NCI-H1417 (cell line): ENCODE data around the gene MICU1.
"Not testable (repeated sequence)": the region's sequence is repeated elsewhere in the genome, so short reads cannot be mapped to it uniquely, and the experiment has no call there.

Source experiments
- DNase-seq, 3 experiments: peaks; one replicate each; lab custom pipeline; 2025; lab: John Stamatoyannopoulos, UW

MICU1 gene

DNA sequence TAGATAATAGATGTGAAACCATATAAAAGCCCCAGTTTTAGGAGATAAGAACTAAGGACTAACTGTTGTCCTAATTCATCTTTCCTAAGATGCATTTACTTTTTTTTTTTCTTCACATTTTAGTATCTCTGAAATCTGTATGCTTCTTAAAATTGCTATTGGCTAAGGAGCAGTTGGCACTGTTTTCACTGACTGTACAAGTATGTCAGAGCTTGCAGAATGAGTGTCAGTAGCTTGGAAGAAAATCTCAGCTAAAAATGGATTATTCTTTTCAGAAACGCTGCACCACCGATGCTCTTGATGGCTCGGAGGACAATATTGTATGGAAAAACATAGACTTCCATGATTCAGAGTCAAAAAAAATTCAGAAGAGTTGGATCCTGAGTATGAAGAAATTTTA lies 180.0 kb downstream of the MICU1 start:
- no peak for DNase-seq

DNA sequence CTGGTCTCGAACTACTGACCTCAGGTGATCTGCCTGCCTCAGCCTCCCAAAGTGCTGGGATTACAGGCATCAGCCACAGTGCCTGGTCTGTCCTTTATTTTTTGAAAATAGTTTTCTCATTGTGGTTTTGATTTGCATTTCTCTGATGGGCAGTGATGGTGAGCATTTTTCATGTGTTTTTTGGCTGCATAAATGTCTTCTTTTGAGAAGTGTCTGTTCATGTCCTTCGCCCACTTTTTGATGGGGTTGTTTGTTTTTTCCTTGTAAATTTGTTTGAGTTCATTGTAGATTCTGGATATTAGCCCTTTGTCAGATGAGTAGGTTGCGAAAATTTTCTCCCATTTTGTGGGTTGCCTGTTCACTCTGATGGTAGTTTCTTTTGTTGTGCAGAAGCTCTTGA lies 182.9 kb downstream of the MICU1 start:
- not testable (repeated sequence) for DNase-seq

DNA sequence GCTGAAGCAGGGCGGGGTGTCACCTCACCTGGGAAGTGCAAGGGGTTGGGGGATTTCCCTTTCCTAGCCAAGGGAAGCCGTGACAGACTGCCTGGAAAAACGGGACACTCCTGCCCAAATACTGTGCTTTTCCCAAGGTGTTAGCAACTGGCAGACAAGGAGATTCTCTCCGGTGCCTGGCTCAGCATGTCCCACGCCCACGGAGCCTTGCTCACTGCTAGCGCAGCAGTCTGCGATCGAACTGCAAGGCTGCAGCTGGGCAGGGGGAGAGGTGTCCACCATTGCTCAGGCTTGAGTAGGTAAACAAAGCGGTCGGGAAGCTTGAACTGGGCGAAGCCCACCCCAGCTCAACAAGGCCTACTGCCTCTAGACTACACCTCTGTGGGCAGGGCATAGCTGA lies 190.3 kb downstream of the MICU1 start:
- no peak for DNase-seq

DNA sequence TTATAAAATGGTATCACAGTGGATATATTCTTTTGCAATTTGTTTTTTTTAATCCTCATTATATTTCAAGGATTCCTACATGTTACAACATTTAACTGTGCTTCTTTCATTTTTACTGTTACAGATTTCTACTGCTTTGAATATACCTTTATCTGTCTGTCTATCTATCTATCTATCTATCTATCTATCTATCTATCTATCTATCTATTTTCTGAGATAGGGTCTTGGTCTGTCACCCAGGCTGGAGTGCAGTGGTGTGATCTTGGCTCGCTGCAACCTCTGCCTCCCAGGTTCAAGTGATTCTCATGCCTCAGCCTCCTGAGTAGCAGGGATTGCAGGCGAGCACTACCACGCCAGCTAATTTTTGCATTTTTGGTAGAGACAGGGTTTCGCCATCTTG lies 194.9 kb downstream of the MICU1 start:
- DNase-seq = not testable (repeated sequence)

DNA sequence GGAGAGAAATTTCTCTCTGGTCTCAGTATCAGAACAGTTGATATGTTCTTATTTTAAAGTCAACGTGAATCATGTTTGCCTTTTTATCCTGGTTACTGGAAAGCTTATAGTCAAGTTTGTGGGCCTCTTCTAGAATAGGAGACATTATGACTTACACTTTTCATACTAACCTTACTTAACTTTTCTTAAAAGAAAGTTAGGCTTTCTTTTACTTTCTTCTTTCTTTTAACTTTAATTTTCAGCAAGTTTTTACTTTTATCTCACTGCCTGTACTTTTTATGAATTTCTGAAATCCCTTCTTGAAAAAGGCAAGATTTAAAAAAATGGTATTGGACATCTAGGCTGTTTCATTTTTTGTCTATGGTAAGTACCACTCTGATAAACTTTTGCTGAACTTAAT lies 195.9 kb downstream of the MICU1 start:
- DNase-seq = no peak

DNA sequence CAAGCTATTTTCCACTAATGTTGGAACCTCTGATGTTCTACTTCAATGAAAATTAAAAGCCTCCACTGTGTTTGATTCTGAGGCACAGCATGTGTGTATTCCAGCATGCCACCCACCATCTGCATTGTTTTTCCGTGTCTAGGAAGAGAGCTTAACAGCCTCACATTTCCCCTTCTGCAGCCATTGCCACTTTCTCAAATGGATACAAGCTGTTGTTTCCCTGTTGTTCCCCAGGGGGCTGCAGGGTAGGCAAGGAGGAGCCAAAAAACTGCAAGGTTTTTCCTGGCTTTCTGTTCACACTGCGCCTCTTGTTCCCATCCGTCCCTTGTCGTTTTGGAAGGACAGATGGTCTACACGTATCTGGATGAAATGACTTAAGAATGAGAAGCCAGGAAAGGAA lies 198.9 kb downstream of the MICU1 start:
- DNase-seq = no peak

DNA sequence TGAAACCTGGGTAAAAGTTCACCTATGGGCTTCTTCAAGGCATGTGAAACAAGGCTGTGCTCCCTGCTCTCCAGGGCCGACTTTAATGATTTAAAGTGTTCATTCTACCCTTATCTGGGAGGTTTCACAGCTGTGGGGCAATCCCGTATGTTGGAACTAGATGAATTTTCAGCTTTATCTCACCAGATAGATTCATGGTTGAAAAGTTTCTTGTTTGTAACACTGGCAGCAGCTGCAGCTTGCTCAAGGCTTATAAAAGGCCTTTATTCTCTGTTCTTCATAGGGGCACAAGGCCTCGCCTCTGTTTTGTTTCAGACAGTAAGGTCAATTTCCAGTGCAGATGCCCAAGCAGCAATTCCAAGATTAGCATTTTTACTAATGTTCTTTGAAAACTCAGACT lies 200.7 kb downstream of the MICU1 start:
- DNase-seq = no peak

DNA sequence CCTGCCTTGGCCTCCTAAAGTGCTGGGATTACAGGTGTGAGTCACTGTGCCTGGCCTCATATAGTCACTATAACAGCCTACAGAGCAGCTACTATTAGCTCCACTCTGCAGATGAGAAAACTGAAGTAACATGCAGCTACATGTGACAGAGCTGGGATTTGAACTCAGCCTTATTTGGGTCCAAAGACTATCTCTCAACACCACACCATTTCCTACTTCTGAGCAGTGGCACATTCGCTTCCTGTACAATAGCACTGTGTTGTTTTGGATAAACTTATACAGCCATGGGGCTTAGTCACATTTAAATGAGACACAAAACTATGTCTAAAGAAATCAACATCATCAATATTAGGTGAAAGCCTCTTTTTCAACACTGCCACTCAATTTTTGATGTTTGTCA lies 201.3 kb downstream of the MICU1 start:
- no peak for DNase-seq

DNA sequence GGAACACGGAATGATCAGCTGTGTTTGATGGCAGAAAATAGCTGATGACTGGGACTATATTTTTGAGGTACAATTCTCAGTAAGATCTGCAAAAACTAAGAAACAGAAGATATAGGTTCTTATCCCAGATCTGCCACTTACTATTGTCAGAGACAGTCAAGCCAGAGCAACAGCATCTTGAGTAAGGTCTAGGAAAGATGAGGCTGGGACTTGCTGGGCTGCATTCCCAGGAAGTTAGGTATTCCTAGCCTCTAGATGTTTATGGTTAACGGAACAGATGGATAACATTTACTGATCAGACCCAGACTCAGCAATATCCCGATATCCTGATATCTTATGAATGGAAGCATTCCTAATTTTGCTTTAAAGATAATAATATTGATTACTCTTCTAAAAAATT lies 202.5 kb downstream of the MICU1 start:
- no peak for DNase-seq

DNA sequence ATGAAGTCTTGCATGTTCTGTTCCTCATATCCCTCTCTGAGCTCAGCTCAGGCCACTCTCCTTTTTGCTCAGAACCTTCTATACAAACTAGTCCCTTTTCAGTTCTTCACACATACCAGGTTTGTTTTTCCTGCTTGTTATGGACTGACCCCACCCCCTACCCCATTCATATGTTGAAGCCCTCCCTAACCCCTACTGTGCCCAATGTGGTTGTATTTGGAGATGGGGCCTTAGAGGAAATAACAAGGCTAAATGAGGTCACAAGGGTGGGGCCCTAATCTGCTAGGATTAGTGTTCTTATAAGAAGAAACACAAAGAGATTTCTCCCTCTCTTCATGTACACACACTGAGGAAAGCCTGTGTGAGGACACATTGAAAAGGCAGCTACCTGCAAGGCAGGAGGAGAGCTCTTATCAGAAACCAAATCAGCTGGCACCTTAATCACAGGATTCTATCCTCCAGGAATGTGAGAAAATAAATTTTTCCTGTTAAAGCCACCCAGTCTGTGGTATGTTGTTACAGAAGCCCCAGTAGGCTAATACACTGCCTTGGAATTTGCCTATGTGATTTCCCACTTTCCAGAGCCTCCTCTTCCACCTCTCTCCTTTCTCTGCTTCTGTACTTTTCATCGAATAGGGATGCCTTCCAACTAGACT lies 203.9 kb downstream of the MICU1 start:
- no peak for DNase-seq

DNA sequence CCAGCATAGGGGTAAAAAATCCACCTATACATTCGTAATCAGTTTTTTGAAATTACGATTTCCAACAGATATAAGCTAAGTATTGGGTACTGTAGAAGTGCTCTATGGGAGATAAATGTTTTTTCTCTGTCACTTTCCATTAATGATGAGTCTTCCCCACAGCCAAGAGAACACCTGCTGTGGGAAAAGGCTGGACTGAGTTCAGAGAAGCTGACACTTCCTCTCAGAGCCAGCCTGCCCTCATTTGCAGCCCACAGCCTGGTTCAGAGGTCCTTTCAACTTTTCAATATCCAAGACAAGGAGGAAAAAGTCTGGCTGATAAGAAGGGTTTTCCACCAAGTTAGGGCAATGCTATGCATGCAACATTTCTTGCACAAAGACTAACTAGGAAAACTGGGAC lies 206.6 kb downstream of the MICU1 start:
- DNase-seq = peak in 1 of 3 experiments; percentile 31

DNA sequence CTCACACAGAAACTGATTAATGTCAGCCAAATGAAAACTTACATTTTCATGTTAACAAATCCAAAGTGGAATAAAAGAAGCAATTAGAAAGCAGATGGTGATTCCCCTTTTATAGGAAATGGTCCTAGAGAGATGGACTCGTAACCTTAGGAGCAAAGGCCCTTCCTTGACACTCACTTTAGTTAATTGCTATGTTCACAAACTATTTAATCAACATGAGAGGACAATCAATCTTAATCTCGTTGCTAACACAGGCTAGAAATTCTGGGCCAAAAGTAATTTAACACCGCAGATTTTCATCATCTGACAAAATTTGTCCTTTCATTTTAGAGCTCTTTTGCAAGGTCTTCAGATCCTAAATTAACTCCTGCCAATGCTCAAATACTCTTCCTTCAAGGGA lies 207.2 kb downstream of the MICU1 start:
- peak in 2 of 3 experiments; percentile 1 to 58 for DNase-seq

DNA sequence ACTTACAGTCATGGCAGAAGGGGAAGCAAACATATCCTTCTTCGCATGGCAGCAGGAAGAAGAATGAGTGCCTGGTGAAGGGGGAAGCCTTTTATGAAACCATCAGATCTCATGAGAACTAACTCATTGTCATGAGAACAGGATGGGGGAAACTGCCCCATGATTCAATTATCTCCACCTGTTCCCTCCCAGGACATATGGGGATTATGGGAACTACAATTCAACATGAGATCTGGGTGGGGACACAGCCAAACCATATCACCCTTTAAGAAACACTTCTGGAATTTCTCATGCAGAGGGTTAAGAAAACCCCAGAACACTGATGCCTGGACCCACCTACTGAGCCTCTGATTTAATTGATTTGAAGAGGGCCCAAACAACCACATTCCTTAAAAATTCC lies 207.9 kb downstream of the MICU1 start:
- DNase-seq = no peak

DNA sequence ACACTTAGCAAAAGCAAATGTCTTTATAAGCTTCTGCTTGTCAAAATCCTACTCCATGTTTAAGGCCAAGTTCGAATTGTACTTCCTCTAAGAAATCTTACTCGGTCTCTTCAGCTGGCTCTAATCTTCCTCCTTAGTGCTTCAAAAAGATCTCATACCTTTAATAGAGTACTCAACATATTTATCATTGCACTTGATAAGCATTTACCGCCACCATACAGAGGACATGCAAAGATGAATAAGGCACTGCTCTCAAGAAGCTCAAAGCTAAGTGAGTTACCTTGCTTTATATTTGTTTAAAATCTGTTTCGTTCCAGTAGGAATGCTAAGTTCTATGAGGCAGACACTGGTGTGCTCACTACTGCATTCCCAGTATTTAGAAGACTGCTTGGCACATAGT lies 209.2 kb downstream of the MICU1 start:
- DNase-seq = no peak

DNA sequence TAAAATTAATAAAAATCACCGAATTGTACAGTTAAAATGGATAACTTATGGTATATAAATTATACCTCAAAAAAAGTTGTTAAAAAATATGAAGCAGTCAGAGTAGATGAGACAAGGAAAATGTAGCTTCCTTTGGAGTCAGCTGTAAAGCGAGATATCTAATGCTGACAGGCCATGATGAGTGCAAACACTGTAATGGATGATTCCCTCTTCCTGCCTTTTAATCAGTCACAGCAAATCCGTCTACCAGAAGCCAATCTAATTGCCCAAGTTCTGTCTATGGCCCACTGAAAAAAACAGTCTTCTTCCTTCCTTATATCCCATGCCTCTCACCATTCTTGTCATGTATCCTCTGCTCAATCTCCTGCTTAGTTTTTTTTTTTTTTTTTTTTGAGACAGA lies 211.2 kb downstream of the MICU1 start:
- DNase-seq = no peak

DNA sequence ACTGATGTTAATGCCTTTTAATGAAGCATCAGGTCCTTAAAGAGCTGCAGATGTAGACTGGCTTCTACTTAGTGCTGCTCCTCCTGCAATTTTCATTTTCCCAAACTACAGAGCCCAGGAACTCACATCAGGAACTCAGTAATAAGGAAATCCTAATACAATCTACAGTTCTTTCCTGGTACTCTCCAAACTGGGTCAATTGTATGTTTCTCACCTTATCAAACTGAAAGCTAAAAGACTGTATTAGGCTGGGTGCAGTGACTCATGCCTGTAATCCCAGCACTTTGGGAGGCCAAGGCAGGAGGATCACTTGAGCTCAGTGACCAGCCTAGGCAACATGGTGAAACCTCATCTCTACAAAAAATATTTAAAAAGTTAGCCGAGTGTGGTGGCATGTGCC lies 216.7 kb downstream of the MICU1 start:
- DNase-seq = no peak

DNA sequence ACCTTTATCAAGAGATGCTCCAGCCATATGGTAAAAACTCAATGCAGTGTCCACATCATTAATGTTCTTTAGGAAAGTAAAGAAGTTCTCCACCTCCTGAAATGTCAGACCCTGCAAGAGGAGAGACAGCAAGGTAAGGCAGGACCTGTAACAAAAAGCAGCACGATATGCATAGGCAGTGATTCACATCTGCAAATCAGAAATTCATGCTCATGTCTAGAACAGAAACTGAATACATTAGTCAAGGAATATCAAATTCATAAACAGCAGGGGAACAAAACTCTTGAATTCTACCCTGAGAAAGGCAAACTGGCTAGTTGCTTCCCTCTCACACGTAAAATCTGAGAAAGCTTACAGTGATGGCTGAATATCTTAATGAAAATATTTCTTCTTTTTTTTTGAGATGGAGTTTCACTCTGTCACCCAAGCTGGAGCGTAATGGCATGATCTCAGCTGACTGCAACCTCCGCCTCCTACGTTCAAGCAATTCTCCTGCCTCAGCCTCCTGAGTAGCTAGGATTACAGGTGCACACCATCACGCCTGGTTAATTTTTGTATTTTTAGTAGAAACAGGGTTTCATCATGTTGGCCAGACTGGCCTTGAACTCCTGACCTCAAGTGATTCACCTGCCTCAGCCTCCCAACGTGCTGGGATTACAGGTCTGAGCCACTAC lies 217.8 kb downstream of the MICU1 start:
- no peak for DNase-seq

DNA sequence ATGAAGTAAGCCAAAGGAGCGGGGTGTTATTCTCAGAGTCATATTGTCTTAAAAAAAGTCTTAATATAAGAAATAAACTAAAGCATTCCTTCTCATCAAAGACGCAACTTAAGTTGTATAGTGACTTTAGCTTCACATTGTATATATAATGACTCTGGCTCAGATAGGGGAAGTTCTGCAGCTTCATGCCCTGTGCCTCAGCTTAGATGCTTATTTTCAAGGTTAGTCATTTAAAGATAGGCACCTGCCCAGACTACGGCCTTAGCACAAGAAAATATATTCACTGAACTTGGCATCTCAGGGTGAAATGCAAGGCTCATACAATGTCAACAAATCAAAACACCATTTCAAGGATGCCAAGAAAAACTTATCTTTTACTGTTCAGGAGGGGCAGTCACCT lies 218.4 kb downstream of the MICU1 start:
- DNase-seq = no peak

DNA sequence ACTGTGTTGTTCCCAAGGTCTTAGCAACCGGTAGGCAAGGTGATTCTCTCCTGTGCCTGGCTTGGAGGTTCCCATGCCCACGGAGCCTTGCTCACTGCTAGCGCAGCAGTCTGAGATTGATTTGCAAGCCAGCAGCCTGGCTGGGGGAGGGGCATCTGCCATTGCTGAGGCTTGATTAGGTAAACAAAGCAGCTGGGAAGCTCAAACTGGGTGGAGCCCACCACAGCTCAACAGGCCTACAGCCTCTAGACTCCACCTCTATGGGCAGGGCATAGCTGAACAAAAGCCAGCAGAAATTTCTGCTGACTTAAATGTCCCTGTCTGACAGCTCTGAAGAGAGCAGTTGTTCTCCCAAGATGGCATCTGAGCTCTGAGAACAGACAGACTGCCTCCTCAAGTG lies 230.3 kb downstream of the MICU1 start:
- peak in 1 of 3 experiments; percentile 5 for DNase-seq

DNA sequence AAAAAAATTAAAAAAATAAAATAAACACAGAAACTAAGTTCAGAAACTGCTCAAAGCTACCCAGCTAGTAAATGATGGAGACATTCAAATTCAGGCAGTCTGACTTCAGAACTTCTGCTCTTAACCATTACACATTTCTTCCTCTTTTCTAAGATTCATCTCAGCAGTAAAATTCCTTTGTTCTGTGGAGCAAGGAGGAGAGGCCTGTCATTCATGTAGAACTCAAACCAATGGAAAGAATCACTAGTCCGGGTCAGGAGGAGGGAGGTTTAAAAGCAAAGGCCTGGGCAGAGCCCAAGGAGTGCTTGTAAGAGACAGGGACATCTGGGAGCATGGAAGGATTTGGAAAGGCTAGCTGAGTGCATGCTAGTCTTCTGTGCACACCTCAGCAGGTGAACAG lies 233.3 kb downstream of the MICU1 start:
- no peak for DNase-seq

DNA sequence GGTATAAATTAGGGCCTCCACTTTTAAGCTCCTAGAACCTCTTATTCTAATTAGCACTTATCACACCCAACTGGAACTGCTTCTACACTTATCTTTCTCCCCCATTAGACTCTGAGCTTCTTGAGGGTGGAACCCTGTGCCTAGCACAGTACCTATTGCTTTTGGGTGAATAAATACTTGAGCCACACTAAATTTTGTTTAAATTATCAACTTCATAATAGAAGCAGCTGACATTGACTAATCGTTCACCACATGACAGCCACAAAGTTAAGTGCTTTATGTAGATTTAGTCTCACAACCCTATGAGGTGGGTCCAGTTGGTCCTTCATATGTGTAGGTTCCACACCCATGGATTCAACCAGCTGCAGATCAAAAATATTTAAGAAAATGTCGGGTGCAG lies 235.1 kb downstream of the MICU1 start:
- no peak for DNase-seq

DNA sequence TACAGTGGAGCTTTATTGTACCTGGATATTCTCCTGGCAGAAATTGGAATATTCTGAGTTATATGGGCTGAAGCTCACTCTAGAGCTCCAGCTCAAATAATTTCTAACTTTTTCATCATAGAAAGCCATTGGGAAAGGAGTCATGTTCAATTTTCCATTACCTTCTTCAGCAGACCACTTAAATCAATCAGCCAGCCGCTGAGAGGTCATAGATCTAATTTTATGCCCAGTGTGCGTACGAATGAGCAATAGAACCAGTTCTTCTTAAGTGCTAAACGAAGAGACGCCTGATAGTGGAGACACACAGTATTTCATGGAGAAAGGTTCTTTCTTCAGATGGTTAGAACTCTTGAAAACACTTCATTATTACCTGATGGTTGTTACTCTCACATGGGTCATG lies 236.2 kb downstream of the MICU1 start:
- no peak for DNase-seq

DNA sequence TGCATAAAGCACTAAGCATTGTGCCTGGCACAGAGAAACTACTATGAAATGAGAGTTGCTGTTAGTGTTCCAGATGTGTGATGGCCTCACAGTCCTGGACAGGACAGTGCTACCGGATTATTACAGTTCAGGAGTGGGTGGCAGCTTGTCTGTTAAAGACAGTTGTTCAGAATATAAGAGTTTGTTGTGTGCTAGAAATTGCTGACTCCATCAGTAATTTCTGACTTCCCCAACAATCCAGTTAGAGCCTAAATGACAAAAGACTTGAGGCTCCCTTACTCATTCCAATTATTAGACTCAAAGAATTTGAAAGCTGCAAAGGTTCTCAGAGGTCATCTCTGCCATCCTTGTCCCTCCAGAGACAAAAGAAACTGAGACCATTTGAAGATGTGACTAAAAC lies 236.9 kb downstream of the MICU1 start:
- no peak for DNase-seq

DNA sequence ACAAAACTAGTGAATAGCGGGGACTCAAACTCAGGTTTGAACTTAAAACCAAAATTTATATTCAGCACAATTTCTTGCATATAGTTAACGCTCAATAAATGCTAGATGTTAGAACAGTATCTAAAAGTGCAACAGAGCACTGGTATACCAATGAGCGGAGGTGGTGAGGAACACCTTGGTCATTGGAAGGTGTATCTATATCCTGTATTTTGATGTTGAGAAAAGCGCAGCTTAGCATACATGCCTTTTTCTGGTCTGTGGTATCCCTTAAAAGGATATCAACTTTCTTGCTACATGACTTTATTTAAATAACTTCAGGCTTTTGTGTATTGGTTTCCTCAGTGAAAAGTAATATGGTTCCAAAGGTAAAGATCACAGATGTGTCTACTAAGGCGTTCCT lies 237.8 kb downstream of the MICU1 start:
- DNase-seq = no peak
